Neutrophil (primary cell): ENCODE data around the gene SETD7.

Experiments used
- H3K27ac ChIP-seq: fragments of 200-600 bp; sonication (generic); 2 replicates; pipeline ENCODE4 v1.5.1; 2016; ENCODE audit warnings: mild to moderate bottlenecking, moderate library complexity
- H3K27me3 ChIP-seq: fragments of 200-600 bp; sonication (generic); 2 replicates; pipeline ENCODE4 v1.6.0; 2016; ENCODE audit warnings: mild to moderate bottlenecking
- H3K36me3 ChIP-seq: fragments of 200-600 bp; sonication (generic); 2 replicates; pipeline ENCODE4 v1.5.1; 2017
- H3K4me1 ChIP-seq, 2 experiments: fragments of 200-600 bp in 1 of 2; sonication (generic) in 1 of 2; 1 replicate in 1 of 2; 2 replicates in 1 of 2; pipeline versions ENCODE4 v1.5.1 to v1.6.1; 2013 to 2016; ENCODE audit warnings: low read depth in 1 of 2, low read length in 1 of 2, mild to moderate bottlenecking in 1 of 2, moderate library complexity in 1 of 2; ENCODE audit not compliant: control insufficient read depth in 1 of 2, insufficient read depth in 1 of 2
- H3K4me3 ChIP-seq, 2 experiments: fragments of 200-600 bp in 1 of 2; sonication (generic) in 1 of 2; 1 replicate in 1 of 2; 2 replicates in 1 of 2; pipeline ENCODE4 v1.5.1; 2013 to 2016; ENCODE audit warnings: low read depth in 1 of 2, low read length in 1 of 2, mild to moderate bottlenecking in 1 of 2, moderate library complexity in 1 of 2
- H3K9me3 ChIP-seq: fragments of 200-600 bp; sonication (generic); 2 replicates; pipeline ENCODE4 v1.5.1; 2016
- CTCF ChIP-seq: fragments of 200-600 bp; sonication (generic); IDR thresholded peaks from 2 replicates; pipeline ENCODE4 v1.5.1; 2016; ENCODE audit warnings: antibody characterized with exemption

Gene SETD7

GRCh38 chr4:139599594-139600374, 43.8 kb upstream of the SETD7 start:
- TF ChIP-seq CTCF: no peak
- Histone ChIP-seq H3K9me3 (no peaks in the 10 kb centered on the region), H3K4me3 (no peak overlapping the region), H3K36me3 (no peaks in the 10 kb centered on the region), H3K4me1 (no peaks in the 10 kb centered on the region), H3K27ac (no peak overlapping the region), H3K27me3 (peaks cover 12% of the 10 kb centered on the region)

- H3K27me3 ChIP-seq: peaks cover 12% of the 10 kb centered on the region
- no peak for TF ChIP-seq CTCF
- H3K27ac ChIP-seq: no peak overlapping the region
- no peaks in the 10 kb centered on the region for H3K9me3 ChIP-seq
- no peaks in the 10 kb centered on the region for H3K4me1 ChIP-seq
- H3K36me3 ChIP-seq: no peaks in the 10 kb centered on the region
- no peak overlapping the region for H3K4me3 ChIP-seq
These were observed 43.1 kb upstream of the SETD7 start for GRCh38 chr4:139599076-139599475.

- H3K9me3 ChIP-seq: no peaks in the 10 kb centered on the region
- no peaks in the 10 kb centered on the region for H3K4me1 ChIP-seq
- H3K27me3 ChIP-seq: peaks cover 21% of the 10 kb centered on the region
- no peaks in the 10 kb centered on the region for H3K36me3 ChIP-seq
- no peak for TF ChIP-seq CTCF
- no peak overlapping the region for H3K27ac ChIP-seq
- H3K4me3 ChIP-seq: no peak overlapping the region
These were observed 40.8 kb upstream of the SETD7 start for GRCh38 chr4:139596684-139597279.

- Histone ChIP-seq H3K27me3 (peaks cover 21% of the 10 kb centered on the region), H3K27ac (no peak overlapping the region), H3K36me3 (no peaks in the 10 kb centered on the region), H3K4me3 (no peak overlapping the region), H3K4me1 (no peaks in the 10 kb centered on the region), H3K9me3 (no peaks in the 10 kb centered on the region)
- no peak for TF ChIP-seq CTCF
These were observed 40.1 kb upstream of the SETD7 start for GRCh38 chr4:139596034-139596683.

- Histone ChIP-seq H3K27me3 (peaks cover 21% of the 10 kb centered on the region), H3K4me1 (no peaks in the 10 kb centered on the region), H3K36me3 (no peaks in the 10 kb centered on the region), H3K9me3 (no peaks in the 10 kb centered on the region), H3K4me3 (no peak overlapping the region), H3K27ac (no peak overlapping the region)
- TF ChIP-seq CTCF: no peak
These were observed 38.7 kb upstream of the SETD7 start for GRCh38 chr4:139594591-139595185.
